HG03354 (cell line): ENCODE measurements around the gene ITGB8.

Experiments
- ATAC-seq: cut with Tn5 transposase; IDR thresholded peaks from one replicate; pipeline ENCODE4 v1.9.1; 2021; ENCODE audit warnings: mild to moderate bottlenecking; ENCODE audit not compliant: unreplicated experiment, poor library complexity, severe bottlenecking

ITGB8 gene

DNA sequence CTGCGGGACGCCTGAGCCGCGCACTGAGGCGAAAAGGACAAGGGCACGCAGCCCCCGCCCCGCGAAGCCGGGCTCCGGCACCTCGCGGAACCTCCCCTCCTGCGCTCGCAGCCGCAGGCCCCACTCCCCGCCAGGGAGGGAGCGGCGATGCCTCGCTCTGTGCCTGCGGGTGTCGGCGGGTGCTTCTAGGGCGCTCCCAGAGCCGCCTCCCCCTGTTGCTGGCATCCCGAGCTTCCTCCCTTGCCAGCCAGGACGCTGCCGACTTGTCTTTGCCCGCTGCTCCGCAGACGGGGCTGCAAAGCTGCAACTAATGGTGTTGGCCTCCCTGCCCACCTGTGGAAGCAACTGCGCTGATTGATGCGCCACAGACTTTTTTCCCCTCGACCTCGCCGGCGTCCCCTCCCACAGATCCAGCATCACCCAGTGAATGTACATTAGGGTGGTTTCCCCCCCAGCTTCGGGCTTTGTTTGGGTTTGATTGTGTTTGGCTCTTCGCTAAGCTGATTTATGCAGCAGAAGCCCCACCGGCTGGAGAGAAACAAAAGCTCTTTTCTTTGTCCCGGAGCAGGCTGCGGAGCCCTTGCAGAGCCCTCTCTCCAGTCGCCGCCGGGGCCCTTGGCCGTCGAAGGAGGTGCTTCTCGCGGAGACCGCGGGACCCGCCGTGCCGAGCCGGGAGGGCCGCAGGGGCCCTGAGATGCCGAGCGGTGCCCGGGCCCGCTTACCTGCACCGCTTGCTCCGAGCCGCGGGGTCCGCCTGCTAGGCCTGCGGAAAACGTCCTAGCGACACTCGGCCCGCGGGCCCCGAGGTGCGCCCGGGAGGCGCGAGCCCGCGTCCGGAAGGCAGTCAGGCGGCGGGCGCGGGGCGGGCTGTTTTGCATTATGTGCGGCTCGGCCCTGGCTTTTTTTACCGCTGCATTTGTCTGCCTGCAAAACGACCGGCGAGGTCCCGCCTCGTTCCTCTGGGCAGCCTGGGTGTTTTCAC, 519 bp downstream of the ITGB8 start:
- peak; percentile 34 for ATAC-seq

GRCh38 chr7:20331910-20332813, 1.5 kb downstream of the ITGB8 start:
- no peak for ATAC-seq

GRCh38 chr7:20338285-20338684, 7.6 kb downstream of the ITGB8 start:
- no peak for ATAC-seq

DNA sequence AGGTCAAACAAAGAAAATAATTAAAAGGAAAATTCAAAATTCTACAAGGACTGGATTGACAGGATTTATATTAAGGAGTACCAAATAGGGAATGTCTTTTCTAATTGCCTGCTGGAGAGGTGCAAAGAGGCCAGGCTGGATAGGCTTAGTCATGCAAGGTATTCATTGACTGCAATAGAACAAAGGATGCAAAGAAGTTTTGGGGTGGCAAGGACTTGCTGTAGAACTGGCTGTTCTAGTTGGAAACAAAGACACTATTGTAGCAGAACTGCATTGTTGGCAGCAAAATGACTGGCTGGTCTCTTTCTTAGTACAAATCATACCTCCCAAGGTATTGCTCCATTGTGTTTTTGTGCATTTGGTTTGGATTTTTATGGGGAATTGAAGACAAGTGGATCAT, 10.1 kb downstream of the ITGB8 start:
- no peak for ATAC-seq

GRCh38 chr7:20343205-20343604, 12.5 kb downstream of the ITGB8 start:
- no peak for ATAC-seq

DNA sequence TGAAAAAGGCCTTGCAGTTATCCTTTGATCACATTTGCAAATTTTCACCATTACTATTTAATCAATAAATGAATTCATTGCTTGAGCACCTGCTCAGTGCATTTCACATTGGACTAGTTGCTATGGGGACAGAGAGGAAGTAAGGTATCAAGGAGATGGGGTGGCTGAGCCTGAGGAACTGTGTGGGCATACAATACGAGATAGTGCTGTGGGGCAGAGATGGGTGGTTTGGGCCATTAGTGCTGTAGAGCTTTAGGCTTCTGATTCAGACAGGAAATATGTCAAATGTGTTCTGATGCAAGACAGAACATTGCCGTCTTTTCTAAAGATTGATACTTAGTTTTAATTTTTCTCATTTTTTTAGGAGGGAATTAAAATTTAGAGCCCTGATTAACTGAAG, 13.2 kb downstream of the ITGB8 start:
- no peak for ATAC-seq

- no peak for ATAC-seq
These were observed 13.7 kb downstream of the ITGB8 start for GRCh38 chr7:20344396-20344795.

DNA sequence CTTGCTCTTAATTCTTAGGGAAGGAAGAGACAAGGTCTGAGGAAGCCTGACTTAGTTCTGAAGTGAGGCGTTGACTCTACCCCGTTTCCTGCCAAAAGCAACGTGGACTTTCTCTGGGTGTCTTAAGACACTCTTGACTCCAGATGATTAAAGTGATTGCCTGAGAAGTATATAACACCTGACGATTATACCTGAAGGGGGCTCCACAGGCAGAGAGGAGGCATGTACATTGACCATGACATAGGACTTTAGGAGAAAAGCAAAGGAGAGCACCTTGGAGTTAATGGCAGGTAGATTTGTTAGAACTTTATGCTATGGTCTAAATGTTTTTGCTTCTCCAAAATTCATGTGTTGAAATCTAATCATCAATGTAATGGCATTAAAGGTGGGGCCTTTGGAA, 15.9 kb downstream of the ITGB8 start:
- ATAC-seq: no peak

DNA sequence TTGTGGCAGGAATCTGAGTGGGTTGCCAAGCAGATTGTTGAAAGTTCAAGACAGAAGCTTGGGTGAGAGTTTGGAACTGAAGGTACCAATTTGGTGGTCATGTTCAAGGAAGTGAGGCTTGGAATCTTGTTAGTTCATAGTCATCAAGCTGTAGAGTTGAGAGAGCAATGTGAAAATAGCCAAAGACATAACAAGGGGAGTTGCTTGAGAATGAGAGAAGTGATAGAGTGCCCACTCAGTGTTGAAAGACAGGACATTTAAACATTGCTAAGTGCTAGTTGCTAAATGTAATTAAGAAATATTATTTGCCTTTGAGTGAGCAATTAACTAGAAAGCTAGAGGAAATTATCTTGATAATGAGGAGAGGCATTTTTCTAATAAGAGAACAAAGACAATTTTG, 17.0 kb downstream of the ITGB8 start:
- no peak for ATAC-seq

DNA sequence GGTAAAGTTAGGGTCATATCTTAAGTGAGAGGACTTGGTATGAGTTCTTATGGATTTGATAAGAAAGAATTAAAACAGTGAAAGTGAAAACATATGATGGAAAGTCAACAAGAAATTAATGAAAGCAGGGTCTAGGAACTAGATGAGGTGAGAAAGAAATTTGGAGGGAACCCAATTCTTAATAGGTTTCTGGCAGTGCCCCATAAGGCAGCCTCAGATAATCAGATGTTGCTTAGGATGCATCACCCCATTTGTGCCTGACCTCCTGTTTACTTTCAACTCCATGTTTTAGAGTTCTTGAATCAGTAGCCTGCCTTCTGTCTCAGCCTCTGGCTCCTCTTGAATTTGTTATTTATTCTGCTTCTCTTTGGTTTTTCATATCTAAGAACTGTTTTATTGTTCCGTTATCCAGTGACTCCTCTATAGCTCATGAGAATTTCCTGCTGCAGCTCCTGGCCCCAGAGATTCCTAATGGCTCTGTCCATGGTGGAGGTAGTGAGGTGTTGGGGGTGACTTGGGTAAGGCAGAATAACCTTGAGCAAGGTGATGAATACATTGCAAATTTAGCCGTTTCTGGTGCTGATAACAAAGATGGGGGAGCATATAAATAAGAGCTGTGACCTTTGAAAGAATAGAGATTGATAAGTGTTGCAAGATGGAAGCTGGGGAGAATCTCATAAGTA, 17.6 kb downstream of the ITGB8 start:
- no peak for ATAC-seq

DNA sequence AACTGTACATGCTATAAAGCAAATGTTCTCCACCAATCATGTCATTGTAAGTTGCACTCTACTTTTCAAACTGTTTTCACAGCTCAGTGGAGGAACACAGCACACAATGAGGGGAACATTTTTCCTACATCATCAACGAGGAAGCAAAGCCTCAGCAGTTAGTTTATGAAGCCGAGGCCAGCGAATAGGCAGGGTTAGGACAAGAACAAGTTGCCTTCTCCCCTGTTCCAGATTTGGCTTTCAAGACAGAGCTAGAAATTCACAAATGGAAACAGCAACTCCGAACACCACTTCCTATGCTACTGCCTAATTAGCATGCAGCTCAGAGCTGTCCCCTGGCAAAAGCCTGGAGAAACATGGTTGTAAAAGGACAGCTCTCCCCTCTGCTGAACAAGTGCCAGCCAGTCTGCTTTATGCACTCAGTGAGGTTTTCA, 19.8 kb downstream of the ITGB8 start:
- no peak for ATAC-seq

DNA sequence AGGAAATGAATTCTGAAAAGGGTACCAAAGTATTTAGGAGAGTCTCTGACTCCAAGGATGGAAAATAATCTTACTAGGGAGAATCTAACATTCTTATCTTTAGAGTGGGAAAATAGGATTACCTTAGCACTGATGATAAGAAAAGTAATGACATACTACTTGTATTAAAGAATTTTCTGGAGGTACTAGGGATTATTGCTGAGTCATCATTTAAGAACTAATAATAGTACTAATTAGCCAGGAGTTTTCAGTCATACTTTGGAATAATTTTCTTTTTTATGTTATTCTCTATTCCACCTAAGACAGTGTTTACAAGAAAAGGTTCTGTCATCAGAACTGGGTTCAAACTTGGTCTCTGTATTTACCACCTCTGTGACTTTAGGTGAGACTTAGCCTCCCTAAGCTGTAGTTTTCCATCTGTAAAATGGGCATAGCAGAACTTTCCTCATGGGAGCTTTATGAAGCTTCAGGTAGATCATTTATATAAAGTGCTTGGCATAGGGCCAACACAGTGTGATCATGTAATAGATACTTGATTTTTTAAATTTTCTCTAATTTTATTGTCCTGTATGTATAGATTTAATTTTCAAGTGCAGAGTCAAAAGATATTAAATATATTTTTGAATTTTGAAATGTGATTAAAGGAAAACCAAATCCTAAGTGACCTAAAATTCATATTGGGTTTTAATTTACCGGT, 20.4 kb downstream of the ITGB8 start:
- no peak for ATAC-seq

DNA sequence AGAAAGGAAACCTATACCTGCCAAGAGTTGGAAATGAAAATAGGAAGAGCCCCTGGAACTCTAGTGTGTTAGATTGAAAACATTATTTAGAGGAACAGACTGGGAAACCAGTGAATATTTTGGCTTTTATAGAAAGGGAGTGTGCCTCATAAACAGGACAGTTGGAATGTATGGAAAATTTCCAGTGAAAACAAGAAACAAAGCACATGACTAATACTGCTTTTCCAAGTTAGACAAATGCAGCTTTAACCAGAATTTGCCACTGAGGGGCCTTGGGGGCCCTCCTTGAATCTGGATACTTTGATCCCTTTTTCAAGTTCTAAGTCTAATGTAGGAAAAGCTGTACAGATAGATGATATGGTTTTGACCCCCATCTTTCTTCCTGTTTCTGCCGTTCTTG, 21.2 kb downstream of the ITGB8 start:
- ATAC-seq: no peak

DNA sequence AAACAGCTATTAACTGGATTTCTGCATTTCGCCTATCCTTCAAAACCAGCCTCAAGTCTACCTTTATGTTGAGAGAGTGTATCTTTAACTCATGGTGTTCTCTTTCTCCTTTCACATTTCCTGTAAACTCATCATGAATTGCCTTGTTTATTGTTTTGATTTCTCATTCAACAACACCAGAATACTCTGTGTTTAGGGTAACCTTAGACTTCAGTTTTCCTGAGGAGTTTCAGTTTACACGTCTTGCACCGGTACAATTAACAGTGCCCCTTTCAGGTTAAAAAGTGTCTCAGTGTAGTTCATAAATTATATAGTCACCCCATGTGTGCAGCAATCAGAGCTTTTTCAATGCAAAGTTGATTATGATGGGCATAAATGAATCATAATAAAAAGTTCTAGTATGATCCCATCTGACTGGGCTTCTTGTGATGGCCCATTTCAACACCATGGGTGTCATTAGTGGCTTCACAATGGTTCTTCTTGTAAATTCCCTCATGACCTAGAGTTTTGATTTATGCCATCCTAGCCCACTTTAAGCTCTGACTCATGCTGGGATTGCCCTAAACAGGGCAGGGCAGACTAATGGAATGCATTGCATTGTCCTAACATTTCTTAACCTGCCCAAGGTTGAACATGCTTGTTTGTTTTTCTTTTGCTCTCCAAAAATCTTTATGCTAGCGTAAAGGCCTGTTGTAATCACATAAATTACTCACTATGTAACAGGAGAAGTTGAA, 22.0 kb downstream of the ITGB8 start:
- no peak for ATAC-seq

- no peak for ATAC-seq
These were observed 24.2 kb downstream of the ITGB8 start for GRCh38 chr7:20354610-20355528.

DNA sequence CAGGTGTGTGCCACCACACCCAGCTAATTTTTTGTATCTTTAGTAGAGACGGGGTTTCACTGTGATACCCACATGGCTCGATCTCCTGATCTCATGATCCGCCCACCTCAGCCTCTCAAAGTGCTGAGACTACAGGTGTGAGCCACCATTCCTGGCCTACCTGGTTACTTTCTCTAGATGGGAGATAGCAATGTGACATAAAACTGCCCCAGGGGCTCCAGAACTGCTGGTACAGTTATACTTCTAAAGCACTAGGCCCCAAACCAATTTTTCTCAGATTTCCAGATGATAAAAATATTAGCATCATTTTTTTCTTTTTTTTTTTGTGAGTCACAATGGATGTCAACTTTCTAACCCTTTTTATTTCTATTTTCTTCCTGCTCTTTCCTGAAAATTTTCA, 27.4 kb downstream of the ITGB8 start:
- no peak for ATAC-seq

DNA sequence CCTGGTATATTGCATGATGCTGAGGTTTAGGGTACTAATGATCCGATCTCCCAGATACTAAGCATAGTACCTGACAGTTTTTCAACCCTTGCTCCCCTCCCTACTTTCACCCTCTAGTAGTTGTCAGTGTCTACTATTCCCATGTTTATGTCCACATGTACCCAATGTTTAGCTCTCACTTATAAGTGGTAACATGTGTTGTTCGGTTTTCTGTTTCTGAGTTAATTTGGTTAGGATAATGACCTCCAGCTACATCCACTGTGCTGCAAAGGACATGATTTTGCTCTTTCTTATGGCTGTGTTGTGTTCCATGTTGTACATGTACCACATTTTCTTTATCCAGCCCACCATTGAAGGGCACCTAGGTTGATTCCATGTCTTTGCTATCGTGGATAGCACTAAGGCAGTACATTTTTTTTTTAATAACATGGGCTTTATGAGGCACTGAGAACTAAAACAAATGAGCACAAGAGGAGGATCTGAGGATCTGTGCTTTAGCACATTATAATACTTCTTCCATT, 28.1 kb downstream of the ITGB8 start:
- no peak for ATAC-seq
